T follicular helper cell (primary cell): ENCODE measurements around the gene SIRT3.
"Not testable (repeated sequence)": the region's sequence is repeated elsewhere in the genome, so short reads cannot be mapped to it uniquely, and the experiment has no call there.

Experiments used
- DNase-seq: peaks from one replicate; pipeline ENCODE4 v3.0.0-alpha.2; 2020; ENCODE audit warnings: low read depth

The SIRT3 gene

GRCh38 chr11:270451-271318 lies 34.5 kb upstream of the SIRT3 start:
- no peak for DNase-seq

DNA sequence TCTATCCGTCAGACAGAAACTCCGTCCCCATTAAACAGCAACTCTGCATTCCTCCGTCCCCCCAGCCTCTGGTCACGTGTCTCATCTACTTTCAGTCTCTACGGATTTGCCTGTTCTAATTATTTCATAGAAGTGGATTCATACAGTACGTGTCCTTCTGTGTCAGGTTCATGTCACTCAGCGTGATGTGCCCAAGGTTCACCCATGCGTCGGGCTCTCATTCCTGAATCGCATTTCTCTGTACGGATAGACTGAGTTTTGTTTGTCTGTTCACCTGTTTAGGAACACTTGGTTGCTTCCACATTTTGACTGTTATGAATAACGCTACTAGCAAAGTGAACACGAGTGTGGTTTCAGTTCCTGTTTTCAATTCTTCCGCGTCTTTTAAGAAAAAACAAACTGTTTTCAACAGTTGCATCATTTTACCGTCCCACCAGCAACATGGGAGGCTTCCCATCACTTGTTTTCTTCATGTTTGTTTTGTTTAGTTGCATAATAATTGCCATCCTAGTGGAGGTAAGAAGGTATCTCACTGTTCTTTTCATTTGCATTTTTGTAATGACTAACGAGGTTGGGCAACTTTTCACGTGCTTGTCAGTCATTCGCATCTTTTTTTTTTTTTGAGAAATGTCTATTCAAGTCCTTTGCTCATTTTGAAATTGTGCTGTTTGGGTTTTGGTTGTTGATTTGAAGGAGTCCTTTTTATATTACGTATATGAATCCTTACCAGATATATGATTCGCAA lies 33.2 kb upstream of the SIRT3 start:
- DNase-seq, result no peak

DNA sequence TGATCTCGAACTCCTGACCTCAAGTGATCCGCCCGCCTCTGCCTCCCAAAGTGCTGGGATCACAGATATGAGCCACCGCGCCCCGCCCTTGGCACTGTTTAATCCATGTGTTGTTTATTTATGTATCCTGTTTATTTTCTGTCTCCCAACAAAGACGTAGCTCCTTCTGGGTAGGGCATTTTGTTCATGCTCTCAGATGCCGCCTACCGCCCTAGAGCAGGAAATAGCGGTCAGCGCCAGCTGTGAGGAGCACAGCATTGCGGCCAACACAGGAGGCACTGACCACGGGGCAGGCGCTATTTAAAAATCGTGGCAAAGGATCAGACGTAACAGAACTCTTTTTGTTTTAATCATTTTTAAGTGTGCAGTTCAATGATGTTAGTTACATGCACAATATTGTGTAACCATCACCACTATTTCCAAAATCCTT lies 32.6 kb upstream of the SIRT3 start:
- not testable (repeated sequence) for DNase-seq

- DNase-seq, result no peak
Observed at GRCh38 chr11:267491-267994, 31.4 kb upstream of the SIRT3 start.

- DNase-seq, result no peak
Observed at GRCh38 chr11:266676-267439, 30.7 kb upstream of the SIRT3 start.

GRCh38 chr11:261624-262023 lies 25.5 kb upstream of the SIRT3 start:
- DNase-seq, result no peak

DNA sequence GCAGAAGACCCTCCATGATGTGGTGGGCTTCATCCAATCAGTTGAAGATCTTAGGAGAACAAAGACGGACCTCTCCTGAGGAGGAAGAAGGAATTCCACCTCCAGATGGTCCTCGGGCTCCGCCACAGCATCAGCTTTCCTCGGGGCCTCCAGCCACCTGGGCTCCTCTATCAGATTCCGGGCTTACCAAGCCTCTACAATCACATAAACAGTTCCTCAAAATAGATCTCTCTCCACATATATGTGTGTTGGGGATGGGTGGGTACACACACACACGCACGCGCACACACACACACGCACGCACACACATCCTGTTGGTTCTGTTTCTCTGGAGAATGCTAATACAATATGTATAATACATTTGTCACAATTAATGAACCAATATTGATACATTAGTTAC lies 23.3 kb upstream of the SIRT3 start:
- no peak for DNase-seq

DNA sequence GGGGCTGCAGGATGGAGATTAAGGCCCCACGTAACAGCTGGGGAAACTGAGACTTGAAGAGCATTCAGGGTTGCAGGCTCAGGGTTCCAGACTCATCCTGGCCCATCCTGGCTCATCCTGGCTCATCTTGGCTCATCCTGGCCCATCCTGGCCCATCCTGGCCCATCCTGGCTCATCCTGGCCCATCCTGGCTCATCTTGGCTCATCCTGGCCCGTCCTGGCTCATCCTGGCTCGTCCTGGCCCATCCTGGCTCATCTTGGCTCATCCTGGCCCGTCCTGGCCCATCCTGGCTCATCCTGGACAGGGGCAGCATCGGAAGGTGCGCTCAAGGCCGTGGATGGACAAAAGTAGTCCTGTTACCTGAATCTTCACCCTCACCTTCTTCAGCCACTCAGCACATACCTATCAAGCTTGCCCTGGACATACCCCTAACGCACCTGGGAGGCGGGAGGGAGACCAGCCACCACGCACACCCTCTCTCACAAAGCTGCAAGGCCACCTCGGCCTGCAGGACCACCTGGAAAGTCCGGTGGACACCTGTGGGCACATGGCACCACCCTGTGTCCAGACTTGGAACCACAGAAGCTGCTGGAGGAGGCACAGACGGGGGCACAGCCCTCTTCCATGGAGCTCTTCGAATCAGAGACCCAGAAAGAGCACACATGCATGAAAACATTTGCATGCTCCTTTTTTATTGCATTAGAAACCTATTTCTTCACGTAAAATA lies 21.8 kb upstream of the SIRT3 start:
- no peak for DNase-seq

DNA sequence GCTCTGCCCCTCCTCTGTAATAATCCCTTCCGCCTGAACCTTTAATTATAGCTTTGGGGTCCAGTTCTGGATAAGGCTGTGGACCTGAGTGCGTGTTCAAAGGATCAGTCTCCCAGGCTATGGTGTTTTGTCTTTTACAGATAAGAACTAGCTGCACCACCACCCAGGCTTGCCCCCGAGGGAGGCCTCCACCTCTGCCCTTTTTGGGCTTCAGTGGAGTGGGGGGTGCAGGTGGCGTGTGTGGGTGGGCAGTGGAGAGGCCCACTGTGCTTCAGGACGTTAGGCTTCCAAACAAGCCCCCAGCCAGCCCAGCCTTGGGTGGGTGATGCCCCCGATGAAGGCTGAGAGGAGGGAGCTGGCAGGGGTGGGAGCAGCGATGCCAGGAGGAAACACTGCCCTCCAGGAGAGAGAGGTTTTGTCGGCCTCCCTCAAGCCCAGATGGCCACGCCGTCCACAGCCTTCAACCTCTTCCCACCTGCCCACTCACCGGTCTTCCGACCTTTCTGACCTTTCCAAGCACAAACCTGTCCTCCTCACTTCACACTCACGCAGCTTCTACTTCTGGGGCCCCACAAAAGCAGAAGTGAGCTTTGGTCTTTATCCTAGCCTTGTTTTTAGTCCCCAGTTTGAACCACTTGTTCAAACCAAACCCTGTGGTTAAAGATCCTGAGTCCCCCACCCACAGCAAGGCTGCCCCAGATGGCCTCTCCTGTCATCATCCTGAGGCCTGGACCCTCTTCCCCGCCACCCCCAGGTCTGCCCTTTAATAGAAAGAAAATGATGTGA lies 21.0 kb upstream of the SIRT3 start:
- no peak for DNase-seq

GRCh38 chr11:255816-256215 lies 19.7 kb upstream of the SIRT3 start:
- no peak for DNase-seq

DNA sequence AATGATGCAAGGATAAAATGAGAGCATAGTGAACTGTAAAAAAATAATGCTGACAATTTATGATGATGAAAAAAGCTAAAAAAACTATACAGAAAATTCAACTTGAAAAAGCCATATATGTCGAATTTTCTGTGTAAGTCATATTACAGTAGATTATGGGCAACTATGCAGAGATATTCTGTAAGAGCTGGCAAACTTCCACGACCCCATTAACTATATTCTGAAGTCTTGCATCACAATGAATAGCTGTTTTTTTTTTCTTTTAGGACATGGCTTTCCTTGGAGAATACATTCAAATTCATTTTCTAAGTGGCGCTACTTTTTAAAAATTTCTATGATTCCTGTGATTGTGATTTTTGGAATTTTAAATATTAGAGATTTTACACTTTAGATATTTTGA lies 19.0 kb upstream of the SIRT3 start:
- DNase-seq, result no peak

DNA sequence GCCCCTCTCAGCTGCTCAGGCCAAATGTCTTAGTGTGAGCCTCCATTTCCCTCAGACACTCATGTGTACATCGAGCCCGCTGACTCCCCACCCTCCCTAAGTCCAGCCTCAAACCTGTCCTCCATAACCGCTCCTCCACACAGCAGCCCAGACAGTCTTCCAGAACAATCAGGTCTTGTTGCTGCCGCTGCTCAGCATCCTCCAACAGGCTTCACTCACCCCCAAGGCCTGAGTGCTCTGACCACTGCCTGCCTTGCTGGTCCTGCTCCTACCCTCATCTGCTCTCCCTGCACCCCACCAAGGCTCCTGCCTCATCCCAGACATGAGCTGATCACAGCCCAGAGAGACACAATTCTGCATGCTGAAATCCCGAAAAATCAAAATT lies 17.7 kb upstream of the SIRT3 start:
- DNase-seq, result no peak

DNA sequence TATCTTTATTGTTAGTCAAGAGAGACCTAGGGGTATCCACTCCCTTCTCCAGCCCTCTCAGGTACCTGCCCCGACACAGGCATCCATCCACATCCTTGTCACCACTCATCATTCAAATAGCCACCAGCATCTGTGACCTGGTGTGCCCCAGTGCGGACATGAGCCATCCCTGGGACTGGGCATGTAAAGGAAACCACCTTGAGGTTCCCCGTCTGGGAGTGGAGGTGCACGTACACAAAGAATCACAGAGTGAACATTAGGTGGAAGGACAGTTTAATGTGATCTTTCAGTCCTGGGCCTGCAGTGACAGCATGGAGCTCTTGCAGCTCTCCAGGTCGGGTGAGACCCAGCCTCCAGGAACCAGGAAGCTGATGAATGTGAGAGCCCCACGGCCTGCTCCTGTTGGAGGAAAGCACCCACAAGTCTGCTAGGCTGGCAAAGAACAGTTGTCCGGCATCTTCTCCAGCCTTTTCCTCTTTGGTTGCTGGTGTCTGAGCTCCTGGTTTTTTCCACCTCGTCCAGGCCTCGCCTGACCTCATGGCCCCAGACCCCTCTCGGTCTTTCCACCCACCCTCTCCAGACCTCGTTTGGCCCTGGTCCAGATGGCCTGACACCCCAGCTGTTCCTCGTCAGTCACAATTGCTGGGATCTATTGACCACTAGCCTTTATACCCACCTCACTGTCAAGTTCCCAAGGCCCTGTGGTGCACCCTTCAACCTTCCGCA lies 17.2 kb upstream of the SIRT3 start:
- DNase-seq, result no peak

DNA sequence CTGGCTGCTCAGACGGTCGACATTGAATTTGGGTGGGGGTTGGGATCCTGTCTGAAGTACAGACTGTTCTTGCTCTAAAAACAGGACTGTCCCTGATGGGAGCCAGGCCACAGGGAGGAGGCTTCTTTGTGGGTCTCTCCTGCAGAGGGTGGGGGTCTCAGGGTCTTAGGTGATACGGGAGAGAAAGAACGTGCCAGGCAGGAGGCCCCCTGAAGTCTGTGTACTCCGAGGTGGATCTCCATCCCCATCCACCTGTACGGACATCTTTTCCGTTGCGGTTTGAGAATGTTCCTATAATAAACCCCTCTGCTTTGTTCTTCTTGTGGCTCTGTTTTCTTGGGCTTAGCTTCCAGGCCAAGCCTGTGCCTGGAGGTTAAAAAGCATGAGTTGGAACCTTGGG lies 16.5 kb upstream of the SIRT3 start:
- no peak for DNase-seq

DNA sequence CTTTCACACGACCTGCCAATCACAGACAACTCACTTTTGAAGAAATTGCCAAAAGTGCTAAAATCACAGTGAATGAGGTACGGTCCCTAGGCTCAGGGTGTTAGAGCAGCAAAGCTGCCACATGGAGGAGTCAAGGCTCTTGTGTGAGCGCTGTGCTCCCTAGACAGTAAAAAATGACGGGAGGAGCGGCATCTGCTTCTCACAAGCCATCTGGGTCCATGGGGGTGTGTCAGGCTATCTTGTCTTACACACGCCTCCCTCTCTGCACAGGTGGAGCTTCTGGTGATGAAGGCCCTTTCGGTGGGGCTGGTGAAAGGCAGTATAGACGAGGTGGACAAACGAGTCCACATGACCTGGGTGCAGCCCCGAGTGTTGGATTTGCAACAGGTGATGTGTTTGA lies 15.4 kb upstream of the SIRT3 start:
- DNase-seq, result no peak

GRCh38 chr11:250740-251299 lies 14.7 kb upstream of the SIRT3 start:
- peak; percentile 79 for DNase-seq

- no peak for DNase-seq
Observed at GRCh38 chr11:250274-250673, 14.1 kb upstream of the SIRT3 start.

- DNase-seq, result no peak
Observed at GRCh38 chr11:249062-249461, 12.9 kb upstream of the SIRT3 start.

- DNase-seq, result no peak
Observed at GRCh38 chr11:244376-244775, 8.2 kb upstream of the SIRT3 start.

GRCh38 chr11:241634-242033 lies 5.5 kb upstream of the SIRT3 start:
- DNase-seq, result no peak
